Transverse colon (tissue), 4 donors: ENCODE data around the gene HLA-E. TPM values are rescaled to one million over a fixed set of nuclear protein-coding genes. Genes with fewer than 3 reads are reported as not detected.

Source experiments
- DNase-seq: peaks from one replicate; pipeline ENCODE4 v3.0.0-alpha.2; 2019
- H3K27ac ChIP-seq, 4 donors: fragments of 200-600 bp; sonication (generic); 2 replicates each; pipeline ENCODE4 v1.5.1; 2016 to 2018; ENCODE audit warnings: inconsistent platforms in 4 of 4
- H3K27me3 ChIP-seq: fragments of 200-600 bp; sonication (generic); 2 replicates; pipeline ENCODE4 v1.5.1; 2017; ENCODE audit warnings: inconsistent platforms
- H3K36me3 ChIP-seq, 4 donors: fragments of 200-600 bp; sonication (generic); 2 replicates each; pipeline ENCODE4 v1.5.1; 2017 to 2019; ENCODE audit warnings: inconsistent platforms in 4 of 4
- H3K4me1 ChIP-seq, 4 donors: fragments of 200-600 bp; sonication (generic); 2 replicates each; pipeline ENCODE4 v1.5.1; 2017 to 2020; ENCODE audit warnings: inconsistent platforms in 4 of 4
- H3K4me3 ChIP-seq, 4 donors: fragments of 200-600 bp; sonication (generic); 1 replicate in 1 of 4; 2 replicates in 3 of 4; pipeline versions ENCODE4 v1.5.1 to v1.6.1; 2017 to 2019; ENCODE audit warnings: inconsistent platforms in 4 of 4
- H3K9me3 ChIP-seq, 2 donors: fragments of 200-600 bp; sonication (generic); 2 replicates each; pipeline ENCODE4 v1.5.1; 2017 to 2019; ENCODE audit warnings: inconsistent platforms in 2 of 2
- CTCF ChIP-seq, 5 experiments: fragments of 200-600 bp in 3 of 5; fragments of 450-650 bp in 2 of 5; sonication (generic) in 3 of 5; IDR thresholded peaks; 1 replicate in 2 of 5; 2 replicates in 3 of 5; pipeline ENCODE4 v1.5.1; 2016 to 2017; ENCODE audit warnings: antibody characterized with exemption in 5 of 5, inconsistent platforms in 3 of 5, mild to moderate bottlenecking in 2 of 5, moderate library complexity in 1 of 5
- EP300 ChIP-seq: sonication (generic); formaldehyde crosslinking; IDR thresholded peaks from one replicate; pipeline ENCODE4 v1.6.1; 2017; ENCODE audit warnings: antibody characterized with exemption, low read depth
- POLR2A ChIP-seq: fragments of 450-650 bp; IDR thresholded peaks from one replicate; pipeline ENCODE4 v1.6.1; 2016; ENCODE audit warnings: antibody characterized with exemption, mild to moderate bottlenecking, moderate library complexity
- POLR2AphosphoS5 ChIP-seq, 3 donors: sonication (generic); formaldehyde crosslinking; IDR thresholded peaks; one replicate each; pipeline ENCODE4 v1.6.1; 2016; ENCODE audit warnings: antibody characterized with exemption in 3 of 3
- WGBS, 2 donors: methylation state at CpG; one replicate each; pipeline ENCODE4 v1.1.5; 2018; ENCODE audit warnings: low coverage in 1 of 2; 5-methylcytosine and 5-hydroxymethylcytosine counted together
- in situ Hi-C, 4 donors: fragments of 200-750 bp; cut with MboI; loops; one replicate each; pipeline versions ENCODE4 v1.15.0 to v1.15.1; 2017; ENCODE audit warnings: low sequenced_read_pairs in 3 of 4, low pct_ligation_motif_present in 1 of 4, low pct_unique_long_range_greater_than_20kb in 1 of 4
- intact Hi-C: fragments of 100-400 bp; cut with DNase I; formaldehyde crosslinking; loops from one replicate; pipeline ENCODE4 v1.15.1; 2023; ENCODE audit warnings: low total_unique reads
- total RNA-seq, 4 donors: library from RNA; depleted of rRNA; stranded (reverse); fragments of >200 nt; gene quantifications; one replicate each; pipeline ENCODE4 v1.1.0, GENCODE V29; 2016

Gene HLA-E
- total RNA-seq, 4 donors from 2014 or later, result 248 to 610 (median 493) TPM

- Histone ChIP-seq H3K4me1 (peaks cover 2 to 19% (median 6%) of the 10 kb centered on the region in 4 donors), H3K9me3 (no peaks in the 10 kb centered on the region), H3K4me3 (no peak overlapping the region), H3K27ac (no peak overlapping the region), H3K36me3 (no peaks in the 10 kb centered on the region), H3K27me3 (peaks cover 94% of the 10 kb centered on the region)
- no peak for DNase-seq
- in situ Hi-C loops (loop anchor here in 2 of 4 donors (25.0 kb wide), 2 partner anchors 609 to 634 kb away; no protein-coding TSS in a partner anchor), intact Hi-C loops (no loop called here)
- WGBS, 2 donors, result 58% methylated on average over 41 of the region's 41 CpGs; no CpG with 5 or more reads in 1 of the 2 donors
- TF ChIP-seq CTCF (IDR thresholded peaks at IDR 0.05) (no peak), EP300 (no peak), POLR2A (no peak), POLR2AphosphoS5 (IDR thresholded peaks at IDR 0.05) (no peak)
These were observed 36.4 kb upstream of the HLA-E start for GRCh38 chr6:30452736-30453507.

GRCh38 chr6:30453508-30454116, 35.7 kb upstream of the HLA-E start:
- Histone ChIP-seq H3K9me3 (no peaks in the 10 kb centered on the region), H3K4me1 (peaks cover 2 to 19% (median 6%) of the 10 kb centered on the region in 4 donors), H3K4me3 (no peak overlapping the region), H3K27ac (no peak overlapping the region), H3K27me3 (peaks cover 94% of the 10 kb centered on the region), H3K36me3 (no peaks in the 10 kb centered on the region)
- in situ Hi-C loops (loop anchor here in 2 of 4 donors (25.0 kb wide), 2 partner anchors 609 to 634 kb away; no protein-coding TSS in a partner anchor), intact Hi-C loops (no loop called here)
- TF ChIP-seq EP300, result no peak
- TF ChIP-seq CTCF (IDR thresholded peaks at IDR 0.05), result peak; percentile 68 to 82 (median 76)
- peak; percentile 86 for DNase-seq
- 7% methylated on average over 24 of the region's 26 CpGs; no CpG with 5 or more reads in 1 of the 2 donors for WGBS, 2 donors

GRCh38 chr6:30459145-30459544, 30.2 kb upstream of the HLA-E start:
- WGBS, 2 donors, result 44 to 78% methylated on average over 1 of the region's 1 CpG
- intact Hi-C loops, result no loop called here

More at GRCh38 chr6:30459145-30459544, 30.2 kb upstream of the HLA-E start:
- Histone ChIP-seq H3K9me3 (no peaks in the 10 kb centered on the region), H3K36me3 (no peaks in the 10 kb centered on the region), H3K4me1 (peaks cover 0 to 12% (median 7%) of the 10 kb centered on the region in 4 donors), H3K4me3 (no peak overlapping the region), H3K27me3 (peaks cover 98% of the 10 kb centered on the region), H3K27ac (no peak overlapping the region)
- in situ Hi-C loops, result loop anchor here in 2 of 4 donors (25.0 kb wide), 2 partner anchors 603 to 628 kb away; no protein-coding TSS in a partner anchor
- TF ChIP-seq POLR2A (no peak), EP300 (no peak), CTCF (IDR thresholded peaks at IDR 0.05) (no peak), POLR2AphosphoS5 (IDR thresholded peaks at IDR 0.05) (no peak)
- DNase-seq, result no peak
